ENCODE data around the gene CMKLR1. TPM values are rescaled to one million over a fixed set of nuclear protein-coding genes. Genes with fewer than 3 reads are reported as not detected.

Gene CMKLR1
- total and polyA plus RNA-seq, 4 donors: 0.67 to 13.7 (median 5.8) TPM

DNA sequence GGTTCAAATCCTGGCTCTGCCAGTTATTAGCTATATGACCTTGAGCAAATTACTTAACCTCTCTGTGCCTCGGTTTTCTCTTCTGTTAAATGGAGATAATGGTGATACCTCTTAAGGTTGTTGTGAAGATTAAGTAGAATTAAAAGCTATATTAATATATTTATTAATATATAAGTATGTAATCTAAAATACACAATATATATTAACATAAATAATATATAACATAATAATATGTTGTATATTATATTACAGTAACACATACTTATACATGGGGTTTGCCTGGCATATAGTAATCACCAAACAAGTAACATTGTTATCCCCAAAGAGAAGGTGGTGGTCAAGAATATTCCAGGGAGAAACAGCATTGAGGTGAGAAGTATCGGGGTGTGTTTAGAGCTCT, 92.0 kb downstream of the CMKLR1 start (continued):
- TF ChIP-seq, protein P1, sequence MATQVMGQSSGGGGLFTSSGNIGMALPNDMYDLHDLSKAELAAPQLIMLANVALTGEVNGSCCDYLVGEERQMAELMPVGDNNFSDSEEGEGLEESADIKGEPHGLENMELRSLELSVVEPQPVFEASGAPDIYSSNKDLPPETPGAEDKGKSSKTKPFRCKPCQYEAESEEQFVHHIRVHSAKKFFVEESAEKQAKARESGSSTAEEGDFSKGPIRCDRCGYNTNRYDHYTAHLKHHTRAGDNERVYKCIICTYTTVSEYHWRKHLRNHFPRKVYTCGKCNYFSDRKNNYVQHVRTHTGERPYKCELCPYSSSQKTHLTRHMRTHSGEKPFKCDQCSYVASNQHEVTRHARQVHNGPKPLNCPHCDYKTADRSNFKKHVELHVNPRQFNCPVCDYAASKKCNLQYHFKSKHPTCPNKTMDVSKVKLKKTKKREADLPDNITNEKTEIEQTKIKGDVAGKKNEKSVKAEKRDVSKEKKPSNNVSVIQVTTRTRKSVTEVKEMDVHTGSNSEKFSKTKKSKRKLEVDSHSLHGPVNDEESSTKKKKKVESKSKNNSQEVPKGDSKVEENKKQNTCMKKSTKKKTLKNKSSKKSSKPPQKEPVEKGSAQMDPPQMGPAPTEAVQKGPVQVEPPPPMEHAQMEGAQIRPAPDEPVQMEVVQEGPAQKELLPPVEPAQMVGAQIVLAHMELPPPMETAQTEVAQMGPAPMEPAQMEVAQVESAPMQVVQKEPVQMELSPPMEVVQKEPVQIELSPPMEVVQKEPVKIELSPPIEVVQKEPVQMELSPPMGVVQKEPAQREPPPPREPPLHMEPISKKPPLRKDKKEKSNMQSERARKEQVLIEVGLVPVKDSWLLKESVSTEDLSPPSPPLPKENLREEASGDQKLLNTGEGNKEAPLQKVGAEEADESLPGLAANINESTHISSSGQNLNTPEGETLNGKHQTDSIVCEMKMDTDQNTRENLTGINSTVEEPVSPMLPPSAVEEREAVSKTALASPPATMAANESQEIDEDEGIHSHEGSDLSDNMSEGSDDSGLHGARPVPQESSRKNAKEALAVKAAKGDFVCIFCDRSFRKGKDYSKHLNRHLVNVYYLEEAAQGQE (IDR thresholded peaks at IDR 0.05): no peak
- TF ChIP-seq SP1 (IDR thresholded peaks at IDR 0.05): no peak
- TF ChIP-seq YY1 (IDR thresholded peaks at IDR 0.05): no peak
- TF ChIP-seq, protein P2, sequence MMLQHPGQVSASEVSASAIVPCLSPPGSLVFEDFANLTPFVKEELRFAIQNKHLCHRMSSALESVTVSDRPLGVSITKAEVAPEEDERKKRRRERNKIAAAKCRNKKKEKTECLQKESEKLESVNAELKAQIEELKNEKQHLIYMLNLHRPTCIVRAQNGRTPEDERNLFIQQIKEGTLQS (IDR thresholded peaks at IDR 0.05): no peak
- no peak for TF ChIP-seq GABPA (IDR thresholded peaks at IDR 0.05 in 1 of 2, conservative IDR thresholded peaks at IDR 0.05 in 1 of 2)

DNA sequence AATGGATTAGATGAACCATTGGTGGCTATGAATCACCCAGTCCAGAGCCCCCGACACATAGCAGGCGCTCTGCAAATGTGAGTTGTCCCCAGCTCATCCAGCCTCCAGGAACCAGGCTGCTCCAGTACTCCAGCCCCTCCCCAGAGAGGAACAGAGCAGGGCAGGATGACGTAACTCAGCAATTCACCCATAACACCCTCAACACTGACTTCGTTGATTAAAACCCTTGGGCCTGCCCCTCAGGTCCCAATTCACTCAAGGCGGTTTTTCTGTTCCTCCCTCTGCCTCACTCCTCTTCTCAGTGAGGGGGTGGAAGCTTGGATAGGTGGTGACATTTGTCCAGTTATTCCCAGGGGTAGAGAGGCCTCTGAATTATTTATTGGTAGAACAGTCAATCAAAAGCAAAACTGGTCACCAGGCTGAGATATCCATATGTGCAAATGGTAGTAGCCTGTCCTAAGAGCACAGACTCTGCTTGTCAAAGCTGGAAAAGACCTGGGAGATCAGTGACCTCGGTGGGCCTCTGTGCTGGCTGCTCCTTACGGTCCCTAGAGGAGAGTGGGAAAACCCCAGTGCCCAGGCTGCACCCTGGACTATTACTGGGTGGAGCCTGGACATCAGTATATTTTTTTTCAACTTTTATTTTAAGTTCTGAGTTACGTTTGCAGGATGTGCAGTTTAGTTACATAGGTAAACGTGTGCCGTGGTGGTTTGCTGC, 97.0 kb downstream of the CMKLR1 start:
- 63% methylated on average over 10 of the region's 10 CpGs for WGBS
- TF ChIP-seq, protein P3, sequence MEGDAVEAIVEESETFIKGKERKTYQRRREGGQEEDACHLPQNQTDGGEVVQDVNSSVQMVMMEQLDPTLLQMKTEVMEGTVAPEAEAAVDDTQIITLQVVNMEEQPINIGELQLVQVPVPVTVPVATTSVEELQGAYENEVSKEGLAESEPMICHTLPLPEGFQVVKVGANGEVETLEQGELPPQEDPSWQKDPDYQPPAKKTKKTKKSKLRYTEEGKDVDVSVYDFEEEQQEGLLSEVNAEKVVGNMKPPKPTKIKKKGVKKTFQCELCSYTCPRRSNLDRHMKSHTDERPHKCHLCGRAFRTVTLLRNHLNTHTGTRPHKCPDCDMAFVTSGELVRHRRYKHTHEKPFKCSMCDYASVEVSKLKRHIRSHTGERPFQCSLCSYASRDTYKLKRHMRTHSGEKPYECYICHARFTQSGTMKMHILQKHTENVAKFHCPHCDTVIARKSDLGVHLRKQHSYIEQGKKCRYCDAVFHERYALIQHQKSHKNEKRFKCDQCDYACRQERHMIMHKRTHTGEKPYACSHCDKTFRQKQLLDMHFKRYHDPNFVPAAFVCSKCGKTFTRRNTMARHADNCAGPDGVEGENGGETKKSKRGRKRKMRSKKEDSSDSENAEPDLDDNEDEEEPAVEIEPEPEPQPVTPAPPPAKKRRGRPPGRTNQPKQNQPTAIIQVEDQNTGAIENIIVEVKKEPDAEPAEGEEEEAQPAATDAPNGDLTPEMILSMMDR (IDR thresholded peaks at IDR 0.05; ENCODE audit: low read depth, low read length, missing input control): no peak
- TF ChIP-seq FOXA1 (IDR thresholded peaks at IDR 0.05) (no peak), RAD21 (IDR thresholded peaks at IDR 0.05) (no peak), RXRA (IDR thresholded peaks at IDR 0.05) (no peak), TAF1 (conservative IDR thresholded peaks at IDR 0.05) (no peak), JUND (IDR thresholded peaks at IDR 0.05) (no peak), HNF4A (conservative IDR thresholded peaks at IDR 0.05) (no peak), FOXA2 (IDR thresholded peaks at IDR 0.05) (no peak), NR2F2 (IDR thresholded peaks at IDR 0.05) (no peak), GABPA (IDR thresholded peaks at IDR 0.05 in 1 of 2, conservative IDR thresholded peaks at IDR 0.05 in 1 of 2) (no peak)
- TF ChIP-seq, protein P1 (IDR thresholded peaks at IDR 0.05): no peak
- TF ChIP-seq, protein P2 (IDR thresholded peaks at IDR 0.05): no peak
- TF ChIP-seq, protein P4, sequence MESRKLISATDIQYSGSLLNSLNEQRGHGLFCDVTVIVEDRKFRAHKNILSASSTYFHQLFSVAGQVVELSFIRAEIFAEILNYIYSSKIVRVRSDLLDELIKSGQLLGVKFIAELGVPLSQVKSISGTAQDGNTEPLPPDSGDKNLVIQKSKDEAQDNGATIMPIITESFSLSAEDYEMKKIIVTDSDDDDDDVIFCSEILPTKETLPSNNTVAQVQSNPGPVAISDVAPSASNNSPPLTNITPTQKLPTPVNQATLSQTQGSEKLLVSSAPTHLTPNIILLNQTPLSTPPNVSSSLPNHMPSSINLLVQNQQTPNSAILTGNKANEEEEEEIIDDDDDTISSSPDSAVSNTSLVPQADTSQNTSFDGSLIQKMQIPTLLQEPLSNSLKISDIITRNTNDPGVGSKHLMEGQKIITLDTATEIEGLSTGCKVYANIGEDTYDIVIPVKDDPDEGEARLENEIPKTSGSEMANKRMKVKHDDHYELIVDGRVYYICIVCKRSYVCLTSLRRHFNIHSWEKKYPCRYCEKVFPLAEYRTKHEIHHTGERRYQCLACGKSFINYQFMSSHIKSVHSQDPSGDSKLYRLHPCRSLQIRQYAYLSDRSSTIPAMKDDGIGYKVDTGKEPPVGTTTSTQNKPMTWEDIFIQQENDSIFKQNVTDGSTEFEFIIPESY (IDR thresholded peaks at IDR 0.05): no peak
- H3K9me3 ChIP-seq (ENCODE audit: control insufficient read depth in 4 of 4, low read length in 3 of 4): peaks cover 0 to 4% (median 1%) of the 10 kb centered on the region in 4 donors
- no peak for DNase-seq (ENCODE audit: low spot score)
- H3K9ac ChIP-seq (ENCODE audit: low read depth in 1 of 2, low read length in 2 of 2): no peak overlapping the region
- no peak overlapping the region for H3K27ac ChIP-seq (ENCODE audit: low read depth in 1 of 2, low read length in 2 of 2)
- H3K4me1 ChIP-seq (ENCODE audit: control insufficient read depth in 4 of 4, insufficient read depth in 4 of 4, low read length in 3 of 4): no peaks in the 10 kb centered on the region
- no peaks in the 10 kb centered on the region for H3K36me3 ChIP-seq (ENCODE audit: control insufficient read depth in 4 of 4, insufficient read depth in 3 of 4, low read depth in 1 of 4, low read length in 3 of 4)
- no peak overlapping the region for H3K4me3 ChIP-seq (ENCODE audit: low read depth in 1 of 3, low read length in 3 of 3)
- no peaks in the 10 kb centered on the region for H3K27me3 ChIP-seq (ENCODE audit: control insufficient read depth in 4 of 4, insufficient read depth in 4 of 4, low read length in 3 of 4)

All from liver (tissue), 9 donors.